A673 (cell line): ENCODE data around the gene APOC1.

Experiments
- EZH2 ChIP-seq: fragments of 200-600 bp; sonication (generic); IDR thresholded peaks from 2 replicates; pipeline ENCODE4 v1.6.1; 2017; ENCODE audit warnings: borderline replicate concordance, low read depth, mild to moderate bottlenecking, mixed read lengths, antibody characterized with exemption, low read length; ENCODE audit not compliant: poor library complexity, severe bottlenecking
- TF ChIP-seq, protein P1 (sequence below): fragments of 300-800, 200-600 bp; sonication (generic); conservative IDR thresholded peaks from 2 replicates; pipeline ENCODE4 v1.5.1; 2017; ENCODE audit warnings: low read depth, mild to moderate bottlenecking, antibody characterized with exemption, low read length, moderate library complexity, mixed read lengths

DNA sequence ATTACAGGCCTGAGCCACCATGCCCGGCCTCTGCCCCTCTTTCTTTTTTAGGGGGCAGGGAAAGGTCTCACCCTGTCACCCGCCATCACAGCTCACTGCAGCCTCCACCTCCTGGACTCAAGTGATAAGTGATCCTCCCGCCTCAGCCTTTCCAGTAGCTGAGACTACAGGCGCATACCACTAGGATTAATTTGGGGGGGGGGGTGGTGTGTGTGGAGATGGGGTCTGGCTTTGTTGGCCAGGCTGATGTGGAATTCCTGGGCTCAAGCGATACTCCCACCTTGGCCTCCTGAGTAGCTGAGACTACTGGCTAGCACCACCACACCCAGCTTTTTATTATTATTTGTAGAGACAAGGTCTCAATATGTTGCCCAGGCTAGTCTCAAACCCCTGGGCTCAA lies 4.6 kb upstream of the APOC1 start:
- TF ChIP-seq, protein P1, sequence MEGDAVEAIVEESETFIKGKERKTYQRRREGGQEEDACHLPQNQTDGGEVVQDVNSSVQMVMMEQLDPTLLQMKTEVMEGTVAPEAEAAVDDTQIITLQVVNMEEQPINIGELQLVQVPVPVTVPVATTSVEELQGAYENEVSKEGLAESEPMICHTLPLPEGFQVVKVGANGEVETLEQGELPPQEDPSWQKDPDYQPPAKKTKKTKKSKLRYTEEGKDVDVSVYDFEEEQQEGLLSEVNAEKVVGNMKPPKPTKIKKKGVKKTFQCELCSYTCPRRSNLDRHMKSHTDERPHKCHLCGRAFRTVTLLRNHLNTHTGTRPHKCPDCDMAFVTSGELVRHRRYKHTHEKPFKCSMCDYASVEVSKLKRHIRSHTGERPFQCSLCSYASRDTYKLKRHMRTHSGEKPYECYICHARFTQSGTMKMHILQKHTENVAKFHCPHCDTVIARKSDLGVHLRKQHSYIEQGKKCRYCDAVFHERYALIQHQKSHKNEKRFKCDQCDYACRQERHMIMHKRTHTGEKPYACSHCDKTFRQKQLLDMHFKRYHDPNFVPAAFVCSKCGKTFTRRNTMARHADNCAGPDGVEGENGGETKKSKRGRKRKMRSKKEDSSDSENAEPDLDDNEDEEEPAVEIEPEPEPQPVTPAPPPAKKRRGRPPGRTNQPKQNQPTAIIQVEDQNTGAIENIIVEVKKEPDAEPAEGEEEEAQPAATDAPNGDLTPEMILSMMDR = no peak
- TF ChIP-seq EZH2 = no peak
